Kasumi-1 (cell line): Measurements from ENCODE around the gene PACSIN1.
"Not testable (repeated sequence)": the region's sequence is repeated elsewhere in the genome, so short reads cannot be mapped to it uniquely, and the experiment has no call there.

ENCODE experiments used
- DNase-seq, 2 experiments: peaks; one replicate each; lab custom pipeline; 2025; lab: John Stamatoyannopoulos, UW

PACSIN1 gene

DNA sequence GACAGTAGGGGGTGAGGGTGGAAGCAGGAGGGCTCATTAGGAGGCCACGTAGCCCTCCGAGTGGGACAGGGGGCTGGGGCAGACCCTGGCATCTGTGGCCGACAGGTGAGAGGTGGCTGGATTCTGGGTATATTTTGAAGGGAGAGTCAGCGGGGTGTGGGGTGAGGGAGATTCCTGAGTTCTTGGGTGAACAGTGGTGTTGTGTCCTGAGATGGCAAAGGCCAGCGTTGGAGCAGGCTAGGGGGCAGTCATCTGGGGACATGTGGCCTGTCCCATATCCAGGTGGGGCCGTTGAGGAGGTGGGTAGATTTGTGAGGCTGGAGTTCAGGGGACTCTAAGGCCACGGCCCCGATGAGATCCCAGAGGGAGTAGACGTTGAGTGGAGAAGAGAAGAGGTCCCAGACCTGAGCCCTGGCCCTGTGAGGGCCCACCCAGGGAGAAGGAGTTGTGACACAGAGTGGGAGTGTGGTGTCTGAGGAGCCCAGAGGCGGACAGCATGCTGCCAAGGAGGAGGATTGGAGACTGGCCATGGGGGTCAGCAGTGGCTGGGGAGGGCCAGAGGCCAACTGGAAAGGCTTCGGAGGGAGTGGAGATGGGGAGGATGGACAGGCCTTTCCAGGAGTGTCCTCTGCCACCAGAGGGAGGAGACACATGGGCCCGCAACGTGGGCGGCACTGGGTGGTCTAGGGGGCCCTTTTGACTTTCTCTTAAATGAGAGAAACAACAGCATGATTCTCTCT, 19.6 kb downstream of the PACSIN1 start:
- DNase-seq, result no peak

GRCh38 chr6:34486106-34486740, 20.3 kb downstream of the PACSIN1 start:
- no peak for DNase-seq

DNA sequence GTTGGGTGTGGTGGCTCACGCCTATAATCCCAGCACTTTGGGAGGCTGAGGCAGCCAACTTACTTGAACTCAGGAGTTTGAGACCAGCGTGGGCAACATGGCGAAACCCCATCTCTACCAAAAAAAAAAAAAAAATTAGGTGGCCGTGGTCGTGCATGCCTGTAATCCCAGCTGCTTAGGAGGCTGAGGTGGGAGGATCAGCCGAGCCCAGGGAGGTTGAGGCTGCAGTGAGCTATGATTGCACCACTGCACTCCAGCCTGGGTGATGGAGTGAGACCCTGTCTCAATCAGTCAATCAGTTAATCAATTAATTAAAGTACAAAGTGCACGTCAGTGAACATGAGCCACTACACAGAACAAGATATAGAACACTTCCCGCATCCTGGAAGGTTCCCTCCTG, 21.0 kb downstream of the PACSIN1 start:
- not testable (repeated sequence) for DNase-seq

- no peak for DNase-seq
These were observed 21.7 kb downstream of the PACSIN1 start for GRCh38 chr6:34487536-34487935.

- DNase-seq, result no peak
These were observed 23.4 kb downstream of the PACSIN1 start for GRCh38 chr6:34489207-34489805.

DNA sequence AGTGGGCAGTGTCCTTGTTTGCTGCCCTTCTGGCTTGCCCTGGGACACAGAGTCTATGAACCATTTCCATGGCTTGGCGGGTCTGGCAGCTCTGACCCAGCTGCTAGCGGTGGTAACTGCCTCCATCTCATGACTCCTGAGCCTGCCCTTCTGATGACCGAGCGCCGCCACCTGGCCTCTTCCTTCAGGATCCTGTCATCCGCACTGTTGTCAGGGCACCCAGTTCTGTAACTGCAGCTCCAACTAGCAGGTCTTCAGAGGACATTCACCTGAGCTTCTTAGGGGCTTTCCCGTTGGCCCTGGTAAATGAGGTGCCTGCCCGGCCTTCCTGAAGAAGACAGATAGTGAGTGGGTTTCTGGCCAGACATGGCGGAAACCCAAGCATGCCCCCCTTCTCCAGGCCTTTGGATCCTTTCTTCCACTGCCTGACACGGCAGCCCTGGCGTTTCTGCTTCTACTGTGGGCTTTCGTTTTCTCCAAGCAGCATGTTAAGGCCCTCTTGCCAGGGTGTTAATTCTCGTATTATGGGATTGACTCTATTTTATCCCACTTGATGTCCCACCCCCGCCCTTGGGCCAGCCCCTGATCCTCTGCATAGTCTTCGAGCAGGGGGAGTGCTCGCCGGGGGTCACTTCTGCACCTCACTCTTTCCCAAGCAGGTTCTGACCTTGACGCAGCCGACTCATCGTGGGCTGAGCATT, 24.7 kb downstream of the PACSIN1 start:
- no peak for DNase-seq

DNA sequence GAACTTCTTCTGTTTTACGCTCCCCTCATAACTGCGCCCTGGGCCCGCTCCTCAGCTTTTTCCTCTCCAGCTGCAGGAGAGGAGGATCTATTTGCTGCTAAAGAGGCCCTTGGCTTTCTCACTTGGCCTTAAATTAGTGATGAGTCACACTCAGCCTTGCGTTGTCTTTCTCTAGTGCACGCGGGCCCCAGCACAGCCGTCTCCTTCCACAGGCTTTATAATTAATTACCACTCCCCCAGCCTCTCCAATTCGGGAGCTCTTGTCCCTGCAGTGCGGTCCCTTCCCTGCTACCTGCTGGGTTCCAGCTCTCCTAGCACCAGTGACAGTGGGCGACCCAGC, 25.2 kb downstream of the PACSIN1 start:
- no peak for DNase-seq

GRCh38 chr6:34493344-34493743, 27.5 kb downstream of the PACSIN1 start:
- DNase-seq, result no peak

DNA sequence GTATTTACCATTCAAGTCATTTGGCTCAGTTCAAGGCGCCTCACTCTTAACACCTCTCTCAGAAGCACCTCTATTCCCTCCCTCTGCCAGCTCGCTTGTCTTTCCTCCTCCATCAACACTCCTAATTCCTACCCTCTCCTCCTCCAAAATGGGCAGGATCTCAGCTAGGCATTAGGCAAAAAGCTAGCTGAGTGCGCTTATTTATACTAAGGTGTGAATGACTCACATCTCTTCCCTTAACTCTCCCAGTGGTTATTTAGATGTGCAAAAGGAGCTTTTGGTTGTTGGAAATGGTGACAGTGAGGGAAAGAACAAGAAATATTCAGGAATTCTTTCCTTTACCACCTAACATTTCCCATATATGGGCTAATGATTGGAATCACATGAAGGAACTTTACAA, 29.1 kb downstream of the PACSIN1 start:
- no peak for DNase-seq

DNA sequence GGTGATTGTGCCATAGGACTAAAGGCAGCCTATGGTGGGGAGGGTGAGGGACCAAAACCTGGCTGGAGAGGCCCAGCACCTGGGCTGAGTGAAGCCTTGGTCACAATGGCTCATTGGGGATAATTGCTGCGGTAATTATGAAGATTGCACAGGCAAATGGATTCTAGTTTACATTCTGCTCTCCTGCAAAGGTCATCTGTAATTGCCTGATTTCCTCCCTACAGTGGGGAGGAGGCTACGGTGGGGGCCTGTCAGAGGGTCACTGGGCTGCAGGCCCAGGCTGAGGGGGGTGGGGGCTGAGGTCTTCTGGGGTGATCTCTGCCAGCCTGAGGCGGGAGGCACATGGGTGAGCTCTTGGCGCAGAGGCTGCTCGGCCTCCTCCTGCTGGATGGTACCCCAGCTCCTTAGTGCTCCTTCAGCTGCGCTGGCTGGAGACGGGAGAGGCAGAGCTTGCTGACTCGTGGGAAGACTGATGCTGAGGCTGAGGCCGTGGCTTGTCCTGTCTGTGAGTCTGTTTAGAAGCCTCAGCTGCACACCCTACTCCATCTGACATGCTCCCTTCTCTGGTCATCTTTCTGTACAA, 30.3 kb downstream of the PACSIN1 start:
- DNase-seq, result no peak

- no peak for DNase-seq
These were observed 31.5 kb downstream of the PACSIN1 start for GRCh38 chr6:34497411-34497810.

DNA sequence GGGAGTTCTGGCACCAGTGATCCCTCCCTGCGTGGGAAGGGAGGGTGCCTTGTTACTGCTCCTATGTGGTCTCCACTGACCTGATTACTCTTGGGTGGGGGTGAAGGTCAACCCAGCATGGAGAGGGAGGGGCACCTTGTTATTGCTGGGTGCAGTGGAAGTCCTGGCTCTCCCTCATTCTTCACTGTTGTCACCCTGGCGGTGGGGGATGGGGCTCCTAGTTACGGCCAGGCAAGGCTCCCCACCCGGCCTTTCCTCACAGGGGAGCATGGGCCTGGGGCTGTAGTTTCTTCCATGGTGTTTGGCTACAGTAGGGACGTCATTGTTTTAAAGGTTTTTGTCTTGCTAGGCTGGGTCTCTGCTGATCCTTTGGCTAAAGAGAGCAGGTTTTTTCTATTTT, 40.8 kb downstream of the PACSIN1 start:
- DNase-seq, result no peak

GRCh38 chr6:34508425-34508824, 42.5 kb downstream of the PACSIN1 start:
- no peak for DNase-seq

- DNase-seq, result no peak
These were observed 43.9 kb downstream of the PACSIN1 start for GRCh38 chr6:34509782-34510181.

DNA sequence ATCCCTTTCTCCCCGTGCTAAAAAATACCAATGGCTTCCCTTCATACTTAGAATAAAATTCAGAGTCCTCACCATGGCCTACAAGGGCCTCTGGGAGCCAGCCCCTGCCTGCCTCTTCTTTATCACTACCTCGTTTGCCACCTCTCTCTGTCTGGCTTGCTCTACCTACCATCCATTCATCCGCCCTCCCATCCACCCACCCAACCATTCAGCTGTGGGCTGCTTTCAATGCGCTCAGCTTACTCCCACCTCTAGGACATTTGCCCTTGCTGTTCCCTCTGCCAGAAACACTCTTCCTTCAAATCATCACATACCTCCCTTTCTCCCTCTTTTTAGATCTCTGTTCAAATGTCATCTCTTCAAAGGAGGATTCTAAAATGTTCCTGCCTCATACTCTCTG, 44.4 kb downstream of the PACSIN1 start:
- no peak for DNase-seq

GRCh38 chr6:34511214-34511914, 45.5 kb downstream of the PACSIN1 start:
- no peak for DNase-seq

DNA sequence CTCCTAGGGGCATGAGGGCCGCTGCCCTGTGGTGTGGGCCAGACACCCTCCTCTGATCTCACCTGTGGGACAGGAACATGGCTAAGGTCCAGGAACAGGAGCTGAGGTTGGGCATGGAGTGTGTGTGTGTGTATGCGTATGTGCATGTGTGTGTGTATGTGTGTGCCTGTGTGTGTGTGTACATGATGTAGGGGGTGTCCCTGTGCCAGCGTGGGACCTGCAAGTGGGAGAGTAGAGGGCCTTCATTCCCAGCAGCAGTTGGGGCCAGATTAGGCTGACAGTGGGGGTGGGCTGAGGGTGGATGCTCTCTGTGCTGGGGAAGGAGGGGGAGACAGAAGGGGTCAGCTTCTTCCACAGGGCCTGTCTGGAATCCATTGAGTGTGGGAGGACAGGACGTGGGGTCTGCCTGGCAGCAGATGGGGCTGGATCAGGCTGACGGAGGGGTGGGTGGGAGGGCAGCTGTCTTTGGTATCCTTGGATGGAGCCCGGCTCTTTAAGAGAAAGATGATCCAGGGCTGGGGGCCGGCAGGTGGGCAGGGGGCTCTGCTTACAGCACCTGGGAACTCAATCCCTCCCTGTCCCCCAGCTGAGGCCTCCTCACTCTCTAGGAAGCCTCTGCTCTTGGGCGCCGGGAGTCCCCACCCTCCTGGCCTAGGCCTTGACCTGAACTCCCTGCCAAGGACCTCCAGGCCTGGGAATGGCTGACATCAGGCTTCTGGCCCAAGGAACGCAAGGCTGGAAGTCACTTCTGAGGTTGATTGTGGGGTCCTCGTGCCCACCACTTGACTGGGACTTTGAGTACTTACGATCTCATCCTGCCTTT, 46.2 kb downstream of the PACSIN1 start:
- DNase-seq, result no peak

DNA sequence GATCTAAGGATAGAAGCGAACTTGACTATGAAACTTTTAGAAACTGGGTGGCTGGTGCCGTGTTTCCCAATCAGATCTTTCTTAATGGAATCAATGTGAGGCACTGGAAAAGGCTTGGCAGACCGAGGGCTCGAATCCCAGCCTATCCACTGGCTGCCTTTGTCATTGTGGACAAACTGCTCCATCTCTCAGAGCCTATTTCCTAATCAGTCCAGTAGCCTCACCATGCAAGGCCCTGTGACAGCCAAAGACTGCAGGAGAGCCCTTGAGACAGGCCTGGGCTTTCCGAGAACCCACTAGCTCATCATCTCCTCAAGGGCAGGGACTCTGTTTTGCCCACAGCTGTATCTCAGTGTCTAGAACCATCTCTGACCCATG, 46.9 kb downstream of the PACSIN1 start:
- DNase-seq, result no peak

DNA sequence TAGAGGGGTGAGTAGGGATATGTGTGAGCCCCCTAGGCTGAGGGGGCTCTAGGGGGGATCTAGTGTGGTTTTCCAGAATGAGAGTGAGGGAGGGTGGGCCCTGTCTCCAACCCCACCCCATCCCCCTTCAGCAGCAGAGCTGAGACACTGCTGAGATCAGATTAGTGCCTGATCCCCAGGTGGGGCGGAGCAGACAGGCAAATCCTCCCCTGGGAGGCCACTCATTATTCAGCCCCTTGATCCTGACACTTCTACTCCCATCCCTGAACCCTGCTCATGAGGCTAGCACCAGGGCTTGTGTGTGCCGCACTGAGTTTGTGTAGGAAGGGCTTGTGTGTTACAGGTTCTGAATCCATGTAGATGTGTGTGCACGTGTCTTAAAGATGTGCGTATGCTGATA, 47.8 kb downstream of the PACSIN1 start:
- DNase-seq, result no peak

GRCh38 chr6:34514112-34514511, 48.2 kb downstream of the PACSIN1 start:
- no peak for DNase-seq
